GM23248 (cell line): ENCODE measurements around the gene KPNA2.

Experiments used
- EZH2 ChIP-seq: fragments of 200-600 bp; sonication (generic); IDR thresholded peaks from 2 replicates; pipeline ENCODE4 v1.6.1; 2018; ENCODE audit warnings: antibody characterized with exemption, mild to moderate bottlenecking; ENCODE audit not compliant: insufficient read depth, poor library complexity, severe bottlenecking
- EZH2phosphoT487 ChIP-seq: fragments of 200-600 bp; sonication (generic); IDR thresholded peaks from 2 replicates; pipeline ENCODE4 v1.6.1; 2018; ENCODE audit warnings: antibody characterized with exemption, moderate library complexity, mild to moderate bottlenecking, low read depth; ENCODE audit not compliant: insufficient read depth

- no peak for TF ChIP-seq EZH2phosphoT487
- no peak for TF ChIP-seq EZH2
These were observed 42.2 kb upstream of the KPNA2 start for GRCh38 chr17:67993153-67993997.
